Measurements from ENCODE around the gene TM7SF3.
"Not testable (repeated sequence)": the region's sequence is repeated elsewhere in the genome, so short reads cannot be mapped to it uniquely, and the experiment has no call there.

TM7SF3 gene

GRCh38 chr12:27014085-27014858 is at the start of gene TM7SF3:
Gene TM7SF3 (minus strand): TSS chr12:27014384. CDS start chr12:27014168, 216 bp downstream.
- FAIRE-seq, result no peak

- no peak for FAIRE-seq
Observed at GRCh38 chr12:27063250-27063851, 49.2 kb upstream of the TM7SF3 start.

- no peak for FAIRE-seq
Observed at GRCh38 chr12:27061317-27061716, 47.1 kb upstream of the TM7SF3 start.

GRCh38 chr12:27060740-27061139 is 46.6 kb upstream of the TM7SF3 start:
- no peak for FAIRE-seq

- no peak for FAIRE-seq
Observed at GRCh38 chr12:27057543-27057942, 43.4 kb upstream of the TM7SF3 start.

- no peak for FAIRE-seq
Observed at GRCh38 chr12:27055966-27056365, 41.8 kb upstream of the TM7SF3 start.

- FAIRE-seq, result no peak
Observed at GRCh38 chr12:27052742-27053141, 38.6 kb upstream of the TM7SF3 start.

- FAIRE-seq, result no peak
Observed at GRCh38 chr12:27052176-27052575, 38.0 kb upstream of the TM7SF3 start.

- FAIRE-seq, result no peak
Observed at GRCh38 chr12:27048822-27049752, 34.9 kb upstream of the TM7SF3 start.

- FAIRE-seq, result not testable (repeated sequence)
Observed at GRCh38 chr12:27042018-27042417, 27.8 kb upstream of the TM7SF3 start.

- not testable (repeated sequence) for FAIRE-seq
Observed at GRCh38 chr12:27040637-27041036, 26.5 kb upstream of the TM7SF3 start.

- no peak for FAIRE-seq
Observed at GRCh38 chr12:27034607-27035293, 20.6 kb upstream of the TM7SF3 start.

GRCh38 chr12:27032679-27033078 is 18.5 kb upstream of the TM7SF3 start:
- FAIRE-seq, result no peak

- no peak for FAIRE-seq
Observed at GRCh38 chr12:27031531-27031930, 17.3 kb upstream of the TM7SF3 start.

- no peak for FAIRE-seq
Observed at GRCh38 chr12:27026257-27026656, 12.1 kb upstream of the TM7SF3 start.

GRCh38 chr12:27025116-27025515 is 10.9 kb upstream of the TM7SF3 start:
- FAIRE-seq, result no peak

GRCh38 chr12:27024291-27024690 is 10.1 kb upstream of the TM7SF3 start:
- FAIRE-seq, result no peak

- FAIRE-seq, result no peak
Observed at GRCh38 chr12:27020761-27021160, 6.6 kb upstream of the TM7SF3 start.

- no peak for FAIRE-seq
Observed at GRCh38 chr12:27018037-27018436, 3.9 kb upstream of the TM7SF3 start.

GRCh38 chr12:27017163-27017823 is 3.1 kb upstream of the TM7SF3 start:
- not testable (repeated sequence) for FAIRE-seq

GRCh38 chr12:27015730-27016076 is 1.5 kb upstream of the TM7SF3 start:
- FAIRE-seq, result peak; percentile 75
